GM21390 (cell line): ENCODE results near the gene P2RY11.

ENCODE experiments used
- ATAC-seq: cut with Tn5 transposase; IDR thresholded peaks from one replicate; pipeline ENCODE4 v1.9.1; 2021; ENCODE audit not compliant: unreplicated experiment

Gene P2RY11

DNA sequence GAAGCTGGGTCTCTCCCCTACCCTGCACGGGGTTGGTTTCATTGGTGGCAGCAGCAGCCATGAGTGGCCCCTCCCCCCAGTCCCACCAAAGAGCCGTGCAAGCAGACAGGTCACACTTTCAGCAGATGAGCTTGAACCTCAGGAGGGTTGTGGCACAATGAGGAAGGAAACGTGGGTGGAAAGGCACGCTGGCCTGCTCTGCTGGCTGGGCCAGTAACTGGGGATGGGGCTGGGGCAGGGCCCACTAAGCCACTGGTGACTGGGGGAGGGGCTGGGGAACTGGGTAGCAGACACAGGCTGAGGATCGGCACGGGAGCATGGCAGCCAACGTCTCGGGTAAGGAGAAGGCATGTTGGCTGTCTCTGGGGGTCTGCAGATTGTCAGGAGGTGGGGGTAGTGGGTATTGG lies at the start of gene P2RY11:
Gene P2RY11 (plus strand): TSS at position 289 of the 407 bp plus-strand sequence. CDS start 29 bp downstream, at position 318.
- no peak for ATAC-seq

DNA sequence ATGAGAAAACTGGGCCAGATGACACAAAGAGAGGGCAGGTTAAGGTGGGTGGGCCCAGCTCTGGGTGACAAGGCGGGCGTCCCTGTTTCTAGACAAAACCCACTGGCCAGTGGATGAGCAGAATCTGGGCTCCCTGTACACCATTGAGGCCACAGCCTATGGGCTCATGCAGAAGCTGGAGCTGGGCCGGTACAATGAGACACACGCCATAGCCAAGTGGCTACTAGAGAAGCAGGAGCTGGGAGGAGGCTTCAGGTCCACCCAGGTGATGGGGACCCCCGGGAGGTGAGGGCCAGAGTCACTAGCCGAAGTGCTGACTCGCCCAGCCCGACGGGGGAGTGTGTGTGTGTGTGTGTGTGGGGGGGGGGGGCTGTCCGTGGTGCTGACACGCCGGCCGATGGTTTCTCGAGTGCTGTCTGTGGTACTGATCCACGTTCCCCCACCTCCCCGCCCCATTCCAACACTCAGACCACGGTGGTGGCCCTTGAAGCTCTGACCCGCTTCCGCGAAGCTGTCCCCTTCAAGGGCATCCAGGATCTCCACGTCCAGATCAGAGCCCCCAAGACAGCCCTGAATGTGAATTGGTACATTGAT lies 49.7 kb upstream of the P2RY11 start:
- ATAC-seq = no peak

GRCh38 chr19:10068205-10068604 lies 43.3 kb upstream of the P2RY11 start:
- no peak for ATAC-seq

GRCh38 chr19:10069046-10069445 lies 42.4 kb upstream of the P2RY11 start:
- no peak for ATAC-seq

DNA sequence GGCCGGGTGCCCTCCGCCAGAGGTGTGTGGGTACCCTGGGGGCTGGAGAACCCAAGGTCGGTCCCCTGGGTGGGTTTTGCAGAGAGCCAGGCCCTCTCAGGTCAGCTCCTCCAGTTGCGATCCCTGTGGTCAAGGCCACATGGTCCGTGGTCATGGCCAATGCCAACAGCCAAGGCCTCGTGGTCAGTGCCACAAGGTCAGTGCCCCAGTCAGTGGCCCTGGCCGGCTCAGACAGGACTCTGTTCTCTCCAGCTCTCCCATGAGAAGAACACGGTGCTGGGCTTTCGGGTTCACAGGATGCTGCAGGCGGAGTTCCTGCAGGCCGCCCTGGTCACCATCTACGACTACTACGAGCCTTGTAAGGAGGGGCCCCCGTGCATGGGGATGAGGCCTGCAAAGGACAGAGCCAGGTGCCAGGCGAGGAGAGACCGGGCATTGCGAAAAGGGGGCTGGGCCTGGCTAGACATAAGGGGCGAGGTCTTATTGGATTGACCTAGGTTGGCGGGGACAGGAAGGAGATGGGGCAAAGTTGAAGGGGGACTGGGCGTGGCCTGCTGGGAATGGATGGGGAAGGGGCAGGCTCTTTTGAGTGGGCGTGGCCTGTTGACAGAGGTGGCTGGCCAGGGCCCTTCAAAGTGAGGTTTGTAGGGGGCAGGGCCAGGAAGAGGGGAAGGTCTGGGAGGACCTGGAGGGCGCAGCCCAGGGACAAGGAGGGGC lies 40.6 kb upstream of the P2RY11 start:
- ATAC-seq = no peak

DNA sequence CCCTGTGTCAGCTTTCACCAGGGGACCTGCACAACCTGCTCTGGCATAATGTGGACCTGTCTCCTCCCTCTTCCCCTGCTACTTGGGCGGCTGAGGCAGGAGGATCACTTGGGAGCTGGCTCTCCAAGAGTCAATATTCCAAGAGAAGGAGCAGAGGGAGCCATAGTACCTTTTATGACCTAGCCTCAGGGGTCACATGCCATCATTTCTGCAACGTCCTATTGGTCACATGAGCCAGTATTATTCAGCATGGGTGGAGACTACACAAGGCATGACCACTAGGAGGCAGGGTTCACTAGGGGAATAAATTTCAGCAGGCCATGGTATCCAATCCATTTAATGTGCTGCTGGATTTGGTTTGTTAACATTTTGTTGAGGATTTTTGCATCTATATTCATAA lies 37.3 kb upstream of the P2RY11 start:
- ATAC-seq = no peak

DNA sequence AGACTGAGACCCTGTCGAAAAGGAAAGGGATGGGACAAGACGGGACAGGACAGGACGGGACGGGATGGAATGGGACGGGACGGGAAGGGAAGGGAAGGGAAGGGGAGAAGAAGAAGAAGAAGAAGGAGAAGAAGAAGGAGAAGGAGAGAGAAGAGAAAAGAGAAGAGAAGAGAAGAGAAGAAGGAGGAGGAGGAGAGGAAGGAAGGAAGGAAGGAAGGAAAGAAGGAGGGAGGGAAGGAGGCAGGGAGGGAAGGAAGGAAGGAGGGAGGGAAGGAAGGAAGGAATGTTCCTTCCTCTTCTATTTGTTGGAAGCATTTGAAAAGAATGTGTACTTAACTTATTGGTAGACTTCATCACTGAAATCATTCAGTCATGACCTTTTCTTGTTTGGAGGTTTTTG lies 35.0 kb upstream of the P2RY11 start:
- ATAC-seq = no peak

GRCh38 chr19:10078329-10078728 lies 33.2 kb upstream of the P2RY11 start:
- ATAC-seq = no peak

GRCh38 chr19:10079031-10079453 lies 32.5 kb upstream of the P2RY11 start:
- no peak for ATAC-seq

DNA sequence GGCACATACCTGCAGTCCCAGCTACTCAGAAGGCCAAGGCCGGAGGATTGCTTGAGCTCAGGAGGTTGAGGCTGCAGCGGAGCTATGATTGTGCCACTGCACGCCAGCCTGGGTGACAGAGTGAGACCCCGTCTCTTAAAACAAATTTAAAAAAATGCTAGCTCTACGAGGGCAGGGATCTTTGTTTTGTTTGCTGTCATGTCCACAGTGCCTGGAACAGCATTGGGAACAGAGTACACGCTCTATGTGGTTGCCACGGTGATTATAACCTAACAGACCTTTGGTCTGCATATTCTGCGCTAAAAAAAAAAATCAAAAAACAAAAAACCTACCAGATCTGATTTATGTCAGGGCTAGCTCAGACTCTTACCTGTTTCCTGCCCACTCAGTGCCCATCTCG lies 27.6 kb upstream of the P2RY11 start:
- no peak for ATAC-seq

- no peak for ATAC-seq
These were observed 26.7 kb upstream of the P2RY11 start for GRCh38 chr19:10084803-10085202.

GRCh38 chr19:10085641-10086590 lies 25.6 kb upstream of the P2RY11 start, which contains the start of gene SHFL:
Gene SHFL, plus strand, starts transcription at chr19:10086317. Its CDS starts 111 bp downstream, at chr19:10086428.
- peak; percentile 89 for ATAC-seq

DNA sequence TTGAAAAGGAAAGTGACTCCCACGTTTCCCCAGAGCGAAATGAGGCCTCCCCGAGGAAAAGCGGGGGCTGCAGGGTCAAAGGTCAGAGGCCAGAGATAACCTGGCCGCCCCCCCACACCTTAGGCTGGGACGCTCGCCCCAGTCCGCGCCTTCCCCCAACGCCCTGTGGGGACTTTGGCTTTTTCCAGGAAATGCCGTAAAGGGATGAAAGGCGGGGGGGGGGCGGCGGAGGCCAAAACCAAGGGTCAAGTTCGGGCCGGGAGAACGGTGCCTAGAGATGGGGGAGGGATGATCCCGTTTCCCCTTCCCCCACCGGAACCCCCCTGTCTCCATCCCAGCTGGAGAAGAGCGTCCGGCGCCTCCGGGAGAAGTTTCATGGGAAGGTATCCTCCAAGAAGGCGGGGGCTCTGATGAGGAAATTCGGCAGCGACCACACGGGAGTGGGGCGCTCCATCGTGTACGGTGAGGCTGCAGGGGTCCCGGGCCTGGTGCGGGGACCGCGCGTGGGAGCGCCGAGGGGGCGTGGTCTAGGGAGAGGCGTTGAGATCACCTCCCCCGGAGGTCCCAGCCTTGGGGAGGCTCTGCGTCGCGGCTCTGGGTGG lies 24.8 kb upstream of the P2RY11 start:
- ATAC-seq = no peak

DNA sequence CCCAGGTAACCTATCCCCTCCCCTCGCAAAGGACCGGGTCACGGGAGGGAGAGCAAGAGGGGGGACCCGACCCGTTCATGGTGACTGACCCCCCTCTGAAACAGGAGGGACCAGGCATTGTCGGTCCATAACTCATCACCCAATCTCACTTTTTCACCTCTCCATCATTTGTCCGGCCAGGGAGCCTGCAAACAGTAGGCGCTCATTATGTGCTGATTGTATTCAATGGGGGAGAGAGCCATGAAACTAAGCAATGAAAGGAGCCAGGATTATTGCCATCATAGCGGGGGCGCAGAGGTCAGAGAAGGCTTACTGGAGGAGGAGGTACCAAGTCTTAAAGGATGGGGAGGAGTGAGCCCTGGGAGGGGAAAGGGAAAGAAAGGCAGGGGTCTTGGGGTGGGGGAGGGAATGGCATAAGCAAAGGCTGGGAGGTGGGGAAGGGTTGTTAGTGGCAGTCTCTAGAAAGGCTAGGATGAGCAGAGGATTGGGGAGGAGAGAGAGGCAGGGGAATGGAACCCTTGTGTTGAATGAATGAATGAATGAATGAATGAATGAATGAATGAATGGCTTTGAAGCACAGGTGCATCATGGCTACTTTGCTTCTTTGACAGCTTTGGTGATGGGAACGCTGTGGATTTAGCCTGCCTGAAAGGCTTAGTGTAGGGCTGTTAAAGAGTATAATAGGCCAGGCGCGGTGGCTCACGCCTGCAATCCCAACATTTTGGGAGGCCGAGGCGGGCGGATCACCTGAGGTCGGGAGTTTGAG lies 24.0 kb upstream of the P2RY11 start:
- no peak for ATAC-seq

DNA sequence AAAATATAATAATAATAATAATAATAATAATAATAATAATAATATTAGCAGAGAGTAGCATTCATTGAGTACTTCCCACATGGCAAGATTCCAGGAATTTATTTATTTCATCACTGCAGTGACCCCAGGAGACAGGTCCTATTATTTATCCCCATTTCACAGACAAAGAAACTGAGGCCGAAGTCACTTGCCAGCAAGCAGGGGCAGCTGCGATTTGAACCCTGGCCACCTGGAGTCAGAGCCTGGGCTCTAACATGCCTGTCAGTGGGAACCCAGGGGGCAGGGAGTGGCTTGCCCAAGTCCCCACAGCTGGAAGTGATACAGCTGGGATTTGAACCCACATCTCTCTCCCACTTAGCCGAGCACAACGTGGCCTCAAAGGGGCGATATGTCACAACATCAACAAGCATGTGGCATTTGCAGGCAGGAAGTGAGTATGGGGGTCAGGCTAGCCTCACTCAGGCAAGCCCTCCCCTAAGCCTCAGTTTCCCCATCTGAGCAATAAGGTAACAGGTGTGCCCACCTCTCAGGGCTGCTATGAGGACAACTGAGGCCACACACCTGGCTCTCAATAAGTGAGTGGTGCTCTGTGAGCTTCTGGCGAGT lies 22.4 kb upstream of the P2RY11 start:
- no peak for ATAC-seq

- no peak for ATAC-seq
These were observed 21.6 kb upstream of the P2RY11 start for GRCh38 chr19:10089801-10090375.

DNA sequence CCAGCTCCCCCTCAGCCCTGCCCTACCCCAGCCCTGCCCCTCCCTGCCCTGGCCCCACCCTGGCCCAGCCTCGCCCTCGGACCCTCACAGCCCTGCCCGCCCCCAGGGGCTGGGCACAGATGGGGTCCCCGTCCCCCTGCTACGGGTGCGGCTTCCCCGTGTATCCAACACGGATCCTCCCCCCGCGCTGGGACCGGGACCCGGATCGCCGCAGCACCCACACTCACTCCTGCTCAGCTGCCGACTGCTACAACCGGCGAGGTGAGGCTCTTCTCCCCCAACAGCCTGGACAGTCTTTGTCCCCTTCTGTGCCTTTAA lies 20.2 kb upstream of the P2RY11 start:
- no peak for ATAC-seq

- ATAC-seq = no peak
These were observed 19.4 kb upstream of the P2RY11 start for GRCh38 chr19:10091895-10092641.

- no peak for ATAC-seq
These were observed 18.7 kb upstream of the P2RY11 start for GRCh38 chr19:10092648-10093294.
